ENCODE measurements around the gene ACY1. TPM values are rescaled to one million over a fixed set of nuclear protein-coding genes. Genes with fewer than 3 reads are reported as not detected.

ACY1 gene
- total and polyA plus RNA-seq, 2 donors (not counting 3 experiments of a cell fraction or from before 2014, with no cell fraction given) = 13.4 to 32.9 TPM

DNA sequence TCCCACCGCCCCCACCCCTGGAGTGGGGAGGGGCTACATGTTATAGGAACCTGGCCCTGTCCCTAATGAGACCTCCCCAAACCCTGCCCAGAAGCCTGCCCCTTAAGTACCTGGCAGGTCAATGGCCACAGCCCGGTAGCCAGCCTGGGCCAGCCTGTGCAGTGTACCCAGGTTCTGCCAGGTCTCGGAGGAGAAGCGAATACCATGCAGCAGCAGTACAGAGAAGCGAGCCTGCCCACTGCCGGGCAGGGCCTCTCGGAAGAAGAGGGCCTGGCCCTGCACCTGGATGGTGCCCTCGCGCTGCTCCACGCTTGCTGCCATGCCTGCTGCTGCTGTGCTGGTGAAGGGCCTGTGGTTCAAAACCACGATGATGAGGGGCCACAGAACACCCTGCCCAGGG lies 12.0 kb upstream of the ACY1 start:
- Histone ChIP-seq H4K20me1 (replicated peaks; ENCODE audit: control insufficient read depth, extremely low read depth, insufficient read depth, low read length) (no peaks in the 10 kb centered on the region), H3K79me2 (ENCODE audit: control insufficient read depth, insufficient read depth, low read length) (no peaks in the 10 kb centered on the region), H3K27ac (ENCODE audit: insufficient read depth, low read depth, low read length) (no peak overlapping the region), H3K4me2 (ENCODE audit: insufficient read depth, low read length) (no peak overlapping the region), H2AFZ (ENCODE audit: low read depth, low read length) (no peak overlapping the region), H3K36me3 (ENCODE audit: control insufficient read depth in 2 of 2, extremely low read depth in 1 of 2, insufficient read depth in 2 of 2, low read length in 2 of 2) (no peaks in the 10 kb centered on the region), H3K27me3 (ENCODE audit: control insufficient read depth in 2 of 2, insufficient read depth in 2 of 2, low read length in 2 of 2) (no peaks in the 10 kb centered on the region), H3K4me3 (replicated peaks in 1 of 3; ENCODE audit: insufficient read depth in 1 of 3, low read depth in 1 of 3, low read length in 3 of 3) (no peak overlapping the region), H3K9ac (replicated peaks; ENCODE audit: extremely low read depth, insufficient read depth, low read length) (no peak overlapping the region), H3K4me1 (ENCODE audit: control insufficient read depth, extremely low read depth, insufficient read depth, low read length) (peaks cover 26% of the 10 kb centered on the region), H3K9me1 (replicated peaks; ENCODE audit: control insufficient read depth, extremely low read depth, insufficient read depth, low read length) (no peaks in the 10 kb centered on the region), H3K9me3 (replicated peaks; ENCODE audit: control insufficient read depth, insufficient read depth, low read length) (no peaks in the 10 kb centered on the region)
- POLR2A ChIA-PET = interaction anchor here (0.7 kb wide), 1 partner anchor 25 kb away, joined by 6 read pairs; no protein-coding TSS in a partner anchor
- CTCF ChIA-PET = interaction anchor here (1.1 to 1.4 kb wide), 2 partner anchors 14 to 30 kb away, joined by 3 read pairs; partner anchors contain the start of gene RRP9
- FAIRE-seq = no peak
- no TSS peak for BruUV-seq (replicated peaks)
- no peak for DNase-seq (ENCODE audit: low read depth, low spot score)
- dilution Hi-C loops (cut with MboI; ENCODE audit: extremely low pct_ligation_motif_present, low sequenced_read_pairs) (no loop called here), intact Hi-C loops (cut with micrococcal nuclease) (no loop called here)
- TF ChIP-seq GATA2 (IDR thresholded peaks at IDR 0.05; ENCODE audit: insufficient read depth, insufficient read length, low read depth, low read length) (no peak), MYC (IDR thresholded peaks at IDR 0.05; ENCODE audit: low read depth, low read length) (no peak), JUN (IDR thresholded peaks at IDR 0.05; ENCODE audit: borderline replicate concordance, insufficient read depth, insufficient read length, low read depth) (no peak), EZH2 (IDR thresholded peaks at IDR 0.05; ENCODE audit: borderline replicate concordance, low read depth, low read length, severe bottlenecking) (no peak), FOS (IDR thresholded peaks at IDR 0.05; ENCODE audit: borderline replicate concordance, insufficient read depth, low read length) (no peak), POLR2A (IDR thresholded peaks at IDR 0.05; ENCODE audit: low read depth, low read length) (no peak), POLR2AphosphoS5 (IDR thresholded peaks at IDR 0.05; ENCODE audit: insufficient read depth, low read depth, low read length) (no peak)
- TF ChIP-seq, protein P1, sequence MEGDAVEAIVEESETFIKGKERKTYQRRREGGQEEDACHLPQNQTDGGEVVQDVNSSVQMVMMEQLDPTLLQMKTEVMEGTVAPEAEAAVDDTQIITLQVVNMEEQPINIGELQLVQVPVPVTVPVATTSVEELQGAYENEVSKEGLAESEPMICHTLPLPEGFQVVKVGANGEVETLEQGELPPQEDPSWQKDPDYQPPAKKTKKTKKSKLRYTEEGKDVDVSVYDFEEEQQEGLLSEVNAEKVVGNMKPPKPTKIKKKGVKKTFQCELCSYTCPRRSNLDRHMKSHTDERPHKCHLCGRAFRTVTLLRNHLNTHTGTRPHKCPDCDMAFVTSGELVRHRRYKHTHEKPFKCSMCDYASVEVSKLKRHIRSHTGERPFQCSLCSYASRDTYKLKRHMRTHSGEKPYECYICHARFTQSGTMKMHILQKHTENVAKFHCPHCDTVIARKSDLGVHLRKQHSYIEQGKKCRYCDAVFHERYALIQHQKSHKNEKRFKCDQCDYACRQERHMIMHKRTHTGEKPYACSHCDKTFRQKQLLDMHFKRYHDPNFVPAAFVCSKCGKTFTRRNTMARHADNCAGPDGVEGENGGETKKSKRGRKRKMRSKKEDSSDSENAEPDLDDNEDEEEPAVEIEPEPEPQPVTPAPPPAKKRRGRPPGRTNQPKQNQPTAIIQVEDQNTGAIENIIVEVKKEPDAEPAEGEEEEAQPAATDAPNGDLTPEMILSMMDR (IDR thresholded peaks at IDR 0.05; ENCODE audit: extremely low read depth in 1 of 2, insufficient read depth in 1 of 2, low read depth in 1 of 2, low read length in 2 of 2) = no peak
- TF ChIP-seq, protein P2, sequence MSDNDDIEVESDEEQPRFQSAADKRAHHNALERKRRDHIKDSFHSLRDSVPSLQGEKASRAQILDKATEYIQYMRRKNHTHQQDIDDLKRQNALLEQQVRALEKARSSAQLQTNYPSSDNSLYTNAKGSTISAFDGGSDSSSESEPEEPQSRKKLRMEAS (IDR thresholded peaks at IDR 0.05; ENCODE audit: insufficient read depth, insufficient read length) = no peak

Measured in endothelial cell of umbilical vein (primary cell).